ENCODE results near the gene PRR3. TPM values are rescaled to one million over a fixed set of nuclear protein-coding genes. Genes with fewer than 3 reads are reported as not detected.
A peak's percentile ranks its signal among the peaks of the same experiment; 100 is the strongest.

The PRR3 gene
- total RNA-seq, 1 donor from 2014 or later = 8.6 TPM

DNA sequence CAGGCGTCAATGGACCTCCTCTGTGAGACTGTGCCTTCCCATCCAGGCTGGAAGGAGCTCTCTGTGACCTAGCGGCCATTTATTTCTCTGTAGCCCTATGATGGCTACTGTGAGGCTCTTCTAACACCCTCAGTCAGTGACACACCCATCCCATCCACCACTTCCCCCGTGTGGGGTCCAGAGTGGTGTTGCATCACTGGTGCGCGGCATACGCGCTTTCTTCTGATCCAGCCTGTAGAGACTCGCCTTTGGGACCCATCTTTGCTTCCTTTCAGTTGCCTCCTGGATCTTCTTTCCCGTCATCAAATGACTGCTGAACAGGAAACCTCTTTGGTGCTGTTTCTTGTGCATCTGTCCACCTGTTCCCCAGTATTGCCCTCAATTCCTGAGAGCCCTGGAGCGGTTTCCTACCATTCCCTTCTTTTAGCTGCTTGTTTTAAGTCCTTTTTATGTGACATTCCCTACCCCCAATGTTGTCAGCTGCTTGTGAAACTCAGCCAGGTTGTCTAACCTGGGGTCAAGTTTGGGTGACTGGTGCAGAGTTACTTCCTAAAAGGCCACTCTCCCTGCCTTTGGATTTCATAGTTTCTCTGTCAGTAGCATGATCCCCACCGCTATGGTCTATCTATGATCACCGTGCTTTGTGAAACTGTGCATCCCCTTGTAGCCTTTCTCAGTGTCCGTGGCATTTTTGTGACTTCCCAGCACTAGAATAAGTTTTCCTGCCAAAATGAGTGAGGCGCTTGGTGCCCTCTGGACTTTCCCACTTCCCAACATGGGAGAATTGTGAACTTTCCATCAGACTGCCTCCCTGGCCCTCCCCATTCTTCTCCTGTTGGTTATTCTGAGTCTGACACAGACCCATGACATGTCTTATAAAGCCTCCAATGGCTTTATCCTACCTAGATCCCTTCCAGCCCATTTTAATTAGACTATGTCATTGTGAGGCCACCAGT lies 5.7 kb downstream of the PRR3 start:
- Histone ChIP-seq H3K27me3 (ENCODE audit: control insufficient read depth, insufficient read depth, low read length) (no peaks in the 10 kb centered on the region), H3K4me3 (ENCODE audit: low read depth, low read length) (no peak overlapping the region), H3K36me3 (ENCODE audit: control insufficient read depth, insufficient read depth, low read length) (peaks cover 1% of the 10 kb centered on the region)
- DNase-seq (ENCODE audit: low read depth) = no peak
- TF ChIP-seq CTCF (IDR thresholded peaks at IDR 0.05; ENCODE audit: insufficient read depth, low read length, poor library complexity, severe bottlenecking) = no peak

DNA sequence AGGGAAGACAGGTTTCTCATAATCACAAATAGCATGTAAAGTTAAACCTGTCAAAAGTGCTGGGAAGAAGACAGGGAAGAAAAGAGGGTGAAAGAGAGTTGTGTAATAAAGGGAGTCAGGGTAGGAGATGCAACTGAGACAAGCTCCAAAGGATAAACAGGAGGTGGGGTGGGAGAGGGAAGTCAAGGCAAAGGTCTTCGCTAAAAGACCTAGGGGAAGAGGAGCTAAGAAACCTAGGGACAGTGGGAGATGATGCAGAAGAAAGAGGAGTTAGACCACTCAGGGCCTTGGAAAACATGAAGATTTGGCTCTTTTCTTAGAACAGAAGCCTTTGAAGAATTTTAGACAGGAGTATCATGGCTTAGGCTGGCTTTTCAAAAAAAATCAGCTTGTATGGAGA lies 7.0 kb downstream of the PRR3 start:
- no peak for DNase-seq (ENCODE audit: low read depth)
- H3K4me3 ChIP-seq (ENCODE audit: low read depth, low read length) = no peak overlapping the region
- H3K27me3 ChIP-seq (ENCODE audit: control insufficient read depth, insufficient read depth, low read length) = no peaks in the 10 kb centered on the region
- TF ChIP-seq CTCF (IDR thresholded peaks at IDR 0.05; ENCODE audit: insufficient read depth, low read length, poor library complexity, severe bottlenecking) = no peak
- H3K36me3 ChIP-seq (ENCODE audit: control insufficient read depth, insufficient read depth, low read length) = peaks cover 1% of the 10 kb centered on the region

DNA sequence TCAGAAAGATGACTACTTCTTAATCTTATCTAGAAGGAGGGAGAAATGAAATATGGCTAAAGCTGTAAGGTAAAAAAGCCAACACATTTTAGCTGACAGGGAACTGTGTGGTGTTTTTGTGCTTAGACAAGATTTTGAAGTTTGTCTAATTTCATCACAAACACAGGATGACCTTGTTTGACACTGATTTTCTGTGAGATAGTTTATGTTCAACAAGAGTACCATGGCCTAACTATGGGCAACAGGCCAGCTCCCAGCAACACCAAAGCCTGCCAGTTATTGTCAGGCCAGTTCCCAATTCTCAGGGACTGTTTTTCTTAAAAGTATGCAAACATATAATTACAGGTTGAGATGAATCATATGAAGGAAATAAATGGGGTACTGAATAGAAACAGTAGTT lies 8.7 kb downstream of the PRR3 start:
- H3K27me3 ChIP-seq (ENCODE audit: control insufficient read depth, insufficient read depth, low read length) = no peaks in the 10 kb centered on the region
- H3K4me3 ChIP-seq (ENCODE audit: low read depth, low read length) = no peak overlapping the region
- no peak for TF ChIP-seq CTCF (IDR thresholded peaks at IDR 0.05; ENCODE audit: insufficient read depth, low read length, poor library complexity, severe bottlenecking)
- DNase-seq (ENCODE audit: low read depth) = no peak
- peaks cover 1% of the 10 kb centered on the region for H3K36me3 ChIP-seq (ENCODE audit: control insufficient read depth, insufficient read depth, low read length)

GRCh38 chr6:30568245-30568644 lies 11.2 kb downstream of the PRR3 start:
- Histone ChIP-seq H3K36me3 (ENCODE audit: control insufficient read depth, insufficient read depth, low read length) (no peaks in the 10 kb centered on the region), H3K4me3 (ENCODE audit: low read depth, low read length) (no peak overlapping the region), H3K27me3 (ENCODE audit: control insufficient read depth, insufficient read depth, low read length) (no peaks in the 10 kb centered on the region)
- no peak for TF ChIP-seq CTCF (IDR thresholded peaks at IDR 0.05; ENCODE audit: insufficient read depth, low read length, poor library complexity, severe bottlenecking)
- DNase-seq (ENCODE audit: low read depth) = no peak

DNA sequence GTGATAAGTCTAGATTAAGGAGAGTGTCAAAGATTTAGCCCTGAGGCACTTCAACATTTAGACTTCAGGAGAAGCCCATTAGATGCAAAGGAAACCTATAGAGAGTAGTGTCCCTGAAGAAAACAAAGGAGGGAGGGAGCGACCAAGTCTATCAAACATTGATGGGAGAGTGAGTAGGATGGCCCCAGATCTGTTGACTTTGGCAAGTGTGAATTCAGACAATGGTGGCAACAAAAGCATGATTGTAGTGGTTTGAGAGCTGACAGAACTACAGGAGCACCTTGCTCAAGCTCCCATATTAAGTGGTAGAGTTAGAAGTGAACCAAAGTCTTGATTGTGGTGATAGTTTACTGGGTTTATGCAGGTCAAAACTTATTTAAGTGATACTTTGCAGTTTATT lies 13.2 kb downstream of the PRR3 start:
- Histone ChIP-seq H3K27me3 (ENCODE audit: control insufficient read depth, insufficient read depth, low read length) (no peaks in the 10 kb centered on the region), H3K36me3 (ENCODE audit: control insufficient read depth, insufficient read depth, low read length) (no peaks in the 10 kb centered on the region), H3K4me3 (ENCODE audit: low read depth, low read length) (no peak overlapping the region)
- no peak for TF ChIP-seq CTCF (IDR thresholded peaks at IDR 0.05; ENCODE audit: insufficient read depth, low read length, poor library complexity, severe bottlenecking)
- DNase-seq (ENCODE audit: low read depth) = no peak

- TF ChIP-seq CTCF (IDR thresholded peaks at IDR 0.05; ENCODE audit: insufficient read depth, low read length, poor library complexity, severe bottlenecking) = no peak
- Histone ChIP-seq H3K36me3 (ENCODE audit: control insufficient read depth, insufficient read depth, low read length) (no peaks in the 10 kb centered on the region), H3K4me3 (ENCODE audit: low read depth, low read length) (peak overlapping the region; percentile 62), H3K27me3 (ENCODE audit: control insufficient read depth, insufficient read depth, low read length) (no peaks in the 10 kb centered on the region)
- no peak for DNase-seq (ENCODE audit: low read depth)
Measured at GRCh38 chr6:30570740-30571074, 13.6 kb downstream of the PRR3 start.
